ENCODE results near the gene KCNQ1.

The KCNQ1 gene

GRCh38 chr11:2770761-2771301 is 326.0 kb downstream of the KCNQ1 start:
- peaks cover 24% of the 10 kb centered on the region for H3K4me1 Mint-ChIP-seq
- no peak overlapping the region for H3K4me3 Mint-ChIP-seq
- H3K36me3 Mint-ChIP-seq = peaks cover 4% of the 10 kb centered on the region
- H3K27me3 Mint-ChIP-seq = no peaks in the 10 kb centered on the region
- H3K27ac Mint-ChIP-seq = no peak overlapping the region
- no peaks in the 10 kb centered on the region for H3K9me3 Mint-ChIP-seq

- Mint-ChIP-seq H3K36me3 (peaks cover 4% of the 10 kb centered on the region), H3K4me3 (no peak overlapping the region), H3K27ac (no peak overlapping the region), H3K27me3 (no peaks in the 10 kb centered on the region), H3K4me1 (peaks cover 24% of the 10 kb centered on the region), H3K9me3 (no peaks in the 10 kb centered on the region)
Observed at GRCh38 chr11:2771758-2772466, 327.1 kb downstream of the KCNQ1 start.

GRCh38 chr11:2772544-2773031 is 327.8 kb downstream of the KCNQ1 start:
- H3K27me3 Mint-ChIP-seq = no peaks in the 10 kb centered on the region
- H3K27ac Mint-ChIP-seq = no peak overlapping the region

GRCh38 chr11:2774173-2775082 is 329.6 kb downstream of the KCNQ1 start:
- Mint-ChIP-seq H3K27ac (no peak overlapping the region), H3K27me3 (no peaks in the 10 kb centered on the region), H3K9me3 (no peaks in the 10 kb centered on the region), H3K4me1 (peaks cover 24% of the 10 kb centered on the region), H3K4me3 (no peak overlapping the region), H3K36me3 (peaks cover 4% of the 10 kb centered on the region)

More at GRCh38 chr11:2772544-2773031, 327.8 kb downstream of the KCNQ1 start:
- Mint-ChIP-seq H3K4me3 (no peak overlapping the region), H3K4me1 (peaks cover 24% of the 10 kb centered on the region), H3K36me3 (peaks cover 4% of the 10 kb centered on the region), H3K9me3 (no peaks in the 10 kb centered on the region)

GRCh38 chr11:2775083-2775625 is 330.3 kb downstream of the KCNQ1 start:
- Mint-ChIP-seq H3K27ac (no peak overlapping the region), H3K4me1 (peaks cover 24% of the 10 kb centered on the region), H3K27me3 (no peaks in the 10 kb centered on the region), H3K36me3 (peaks cover 4% of the 10 kb centered on the region), H3K9me3 (no peaks in the 10 kb centered on the region), H3K4me3 (no peak overlapping the region)

- no peaks in the 10 kb centered on the region for H3K27me3 Mint-ChIP-seq
- H3K27ac Mint-ChIP-seq = no peak overlapping the region
- H3K4me3 Mint-ChIP-seq = no peak overlapping the region
- H3K4me1 Mint-ChIP-seq = peaks cover 24% of the 10 kb centered on the region
- peaks cover 4% of the 10 kb centered on the region for H3K36me3 Mint-ChIP-seq
- no peaks in the 10 kb centered on the region for H3K9me3 Mint-ChIP-seq
Observed at GRCh38 chr11:2775626-2776350, 331.0 kb downstream of the KCNQ1 start.

GRCh38 chr11:2776351-2777061 is 331.7 kb downstream of the KCNQ1 start:
- H3K36me3 Mint-ChIP-seq = peaks cover 3% of the 10 kb centered on the region
- H3K27me3 Mint-ChIP-seq = no peaks in the 10 kb centered on the region
- H3K27ac Mint-ChIP-seq = no peak overlapping the region
- H3K4me1 Mint-ChIP-seq = peaks cover 20% of the 10 kb centered on the region
- H3K4me3 Mint-ChIP-seq = no peak overlapping the region
- H3K9me3 Mint-ChIP-seq = no peaks in the 10 kb centered on the region

- Mint-ChIP-seq H3K4me3 (no peak overlapping the region), H3K4me1 (peaks cover 20% of the 10 kb centered on the region), H3K9me3 (no peaks in the 10 kb centered on the region), H3K27ac (no peak overlapping the region), H3K36me3 (peaks cover 3% of the 10 kb centered on the region), H3K27me3 (no peaks in the 10 kb centered on the region)
Observed at GRCh38 chr11:2777386-2777785, 332.6 kb downstream of the KCNQ1 start.

- Mint-ChIP-seq H3K36me3 (peaks cover 3% of the 10 kb centered on the region), H3K4me3 (no peak overlapping the region), H3K27ac (no peak overlapping the region), H3K27me3 (no peaks in the 10 kb centered on the region), H3K9me3 (no peaks in the 10 kb centered on the region), H3K4me1 (peaks cover 16% of the 10 kb centered on the region)
Observed at GRCh38 chr11:2777871-2778629, 333.2 kb downstream of the KCNQ1 start.

GRCh38 chr11:2778630-2779498 is 334.1 kb downstream of the KCNQ1 start:
- Mint-ChIP-seq H3K4me1 (peaks cover 12% of the 10 kb centered on the region), H3K36me3 (peaks cover 3% of the 10 kb centered on the region), H3K9me3 (no peaks in the 10 kb centered on the region), H3K27me3 (no peaks in the 10 kb centered on the region), H3K4me3 (no peak overlapping the region), H3K27ac (no peak overlapping the region)

- Mint-ChIP-seq H3K27me3 (no peaks in the 10 kb centered on the region), H3K27ac (no peak overlapping the region), H3K9me3 (no peaks in the 10 kb centered on the region), H3K36me3 (peaks cover 3% of the 10 kb centered on the region), H3K4me1 (peaks cover 9% of the 10 kb centered on the region), H3K4me3 (no peak overlapping the region)
Observed at GRCh38 chr11:2779499-2779980, 334.7 kb downstream of the KCNQ1 start.

GRCh38 chr11:2779981-2780849 is 335.4 kb downstream of the KCNQ1 start:
- no peak overlapping the region for H3K27ac Mint-ChIP-seq

More at GRCh38 chr11:2779981-2780849, 335.4 kb downstream of the KCNQ1 start:
- no peaks in the 10 kb centered on the region for H3K9me3 Mint-ChIP-seq
- H3K4me1 Mint-ChIP-seq = peaks cover 8% of the 10 kb centered on the region
- no peak overlapping the region for H3K4me3 Mint-ChIP-seq
- H3K36me3 Mint-ChIP-seq = peaks cover 3% of the 10 kb centered on the region
- no peaks in the 10 kb centered on the region for H3K27me3 Mint-ChIP-seq

Measured in activated naive CD4-positive, alpha-beta T cell treated with anti-CD3 and anti-CD28 coated beads, Interleukin-2, amount 50 U/mL, for 24 hours (primary cell).